ENCODE measurements around the gene RNF128.
"Not testable (repeated sequence)": the region's sequence is repeated elsewhere in the genome, so short reads cannot be mapped to it uniquely, and the experiment has no call there.

The RNF128 gene

DNA sequence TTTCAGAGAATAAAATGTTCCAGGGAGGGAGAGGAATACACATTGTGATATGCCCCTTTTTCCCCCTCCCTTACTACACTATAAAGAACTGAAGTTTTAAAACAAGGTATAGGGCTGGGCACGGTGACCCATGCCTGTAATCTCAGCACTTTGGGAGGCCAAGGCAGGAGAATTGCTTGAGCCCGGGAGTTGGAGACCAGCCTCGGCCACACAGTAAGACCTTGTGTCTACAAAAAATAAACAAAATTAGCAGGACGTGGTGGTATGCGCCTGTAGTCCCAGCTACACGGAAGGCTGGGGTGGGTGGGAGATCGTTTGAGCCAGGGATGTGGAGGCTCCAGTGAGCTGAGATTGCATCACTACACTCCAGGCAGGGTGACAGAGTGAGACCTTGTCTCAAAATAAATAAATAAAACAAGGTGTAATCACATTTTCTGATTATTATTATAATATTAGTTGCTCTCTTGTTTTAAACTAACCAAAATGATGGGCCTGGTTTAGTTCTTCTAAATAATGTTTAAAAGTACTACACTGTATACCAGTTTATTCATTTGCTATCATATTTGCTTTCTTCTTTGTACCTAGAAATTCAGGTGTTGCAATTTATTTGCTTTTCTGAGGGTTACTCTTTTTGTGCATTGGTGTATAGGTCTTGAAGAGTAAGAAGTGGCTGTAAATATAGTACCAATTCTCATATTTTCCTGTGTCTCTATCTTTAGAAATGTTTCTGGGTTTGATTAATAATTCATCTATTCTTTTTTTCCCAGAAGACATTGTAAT is 84.8 kb downstream of the RNF128 start:
- no peak overlapping the region for H3K4me3 ChIP-seq (ENCODE audit: low read length)
- DNase-seq (ENCODE audit: low read depth): no peak
- TF ChIP-seq, protein P1, sequence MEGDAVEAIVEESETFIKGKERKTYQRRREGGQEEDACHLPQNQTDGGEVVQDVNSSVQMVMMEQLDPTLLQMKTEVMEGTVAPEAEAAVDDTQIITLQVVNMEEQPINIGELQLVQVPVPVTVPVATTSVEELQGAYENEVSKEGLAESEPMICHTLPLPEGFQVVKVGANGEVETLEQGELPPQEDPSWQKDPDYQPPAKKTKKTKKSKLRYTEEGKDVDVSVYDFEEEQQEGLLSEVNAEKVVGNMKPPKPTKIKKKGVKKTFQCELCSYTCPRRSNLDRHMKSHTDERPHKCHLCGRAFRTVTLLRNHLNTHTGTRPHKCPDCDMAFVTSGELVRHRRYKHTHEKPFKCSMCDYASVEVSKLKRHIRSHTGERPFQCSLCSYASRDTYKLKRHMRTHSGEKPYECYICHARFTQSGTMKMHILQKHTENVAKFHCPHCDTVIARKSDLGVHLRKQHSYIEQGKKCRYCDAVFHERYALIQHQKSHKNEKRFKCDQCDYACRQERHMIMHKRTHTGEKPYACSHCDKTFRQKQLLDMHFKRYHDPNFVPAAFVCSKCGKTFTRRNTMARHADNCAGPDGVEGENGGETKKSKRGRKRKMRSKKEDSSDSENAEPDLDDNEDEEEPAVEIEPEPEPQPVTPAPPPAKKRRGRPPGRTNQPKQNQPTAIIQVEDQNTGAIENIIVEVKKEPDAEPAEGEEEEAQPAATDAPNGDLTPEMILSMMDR (conservative IDR thresholded peaks at IDR 0.05; ENCODE audit: low read depth, low read length): no peak

DNA sequence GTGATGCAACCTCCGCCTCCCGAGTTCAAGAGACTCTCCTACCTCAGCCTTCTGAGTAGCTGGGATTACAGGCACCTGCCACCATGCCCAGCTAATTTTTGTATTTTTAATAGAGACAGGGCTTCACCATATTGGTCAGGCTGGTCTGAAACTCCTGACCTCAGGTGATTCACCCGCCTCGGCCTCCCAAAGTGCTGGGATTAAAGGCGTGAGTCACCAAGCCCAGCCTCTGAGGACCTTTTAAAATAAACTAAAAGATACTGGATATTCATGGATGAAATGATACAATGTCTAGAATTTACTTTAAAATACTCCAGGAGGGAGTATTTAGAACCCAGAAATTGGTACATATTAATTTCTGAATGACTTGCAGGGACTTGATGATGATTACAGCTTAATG is 86.4 kb downstream of the RNF128 start:
- not testable (repeated sequence) for H3K4me3 ChIP-seq (ENCODE audit: low read length); DNase-seq (ENCODE audit: low read depth)

DNA sequence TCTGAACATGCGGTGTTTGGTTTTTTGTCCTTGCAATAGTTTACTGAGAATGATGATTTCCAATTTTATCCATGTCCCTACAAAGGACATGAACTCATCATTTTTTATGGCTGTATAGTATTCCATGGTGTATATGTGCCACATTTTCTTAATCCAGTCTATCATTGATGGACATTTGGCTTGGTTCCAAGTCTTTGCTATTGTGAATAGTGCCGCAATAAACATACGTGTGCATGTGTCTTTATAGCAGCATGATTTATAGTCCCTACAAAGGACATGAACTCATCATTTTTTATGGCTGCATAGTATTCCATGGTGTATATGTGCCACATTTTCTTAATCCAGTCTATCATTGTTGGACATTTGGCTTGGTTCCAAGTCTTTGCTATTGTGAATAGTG is 87.6 kb downstream of the RNF128 start:
- not testable (repeated sequence) for DNase-seq (ENCODE audit: low read depth); H3K4me3 ChIP-seq (ENCODE audit: low read length)
